Astrocyte (in vitro differentiated cells and primary cell): Measurements from ENCODE around the gene ARHGEF17.
A peak's percentile ranks its signal among the peaks of the same experiment; 100 is the strongest.

Experiments
- EZH2 ChIP-seq: IDR thresholded peaks from 2 replicates; pipeline ENCODE4 v1.6.1; 2012; ENCODE audit warnings: mild to moderate bottlenecking, low read length, inconsistent platforms; ENCODE audit not compliant: insufficient read depth
- TF ChIP-seq, protein P1 (sequence below): IDR thresholded peaks from 2 replicates; pipeline ENCODE4 v1.5.1; 2011; ENCODE audit warnings: low read depth, mild to moderate bottlenecking, inconsistent platforms, low read length, moderate library complexity; ENCODE audit not compliant: insufficient read depth

DNA sequence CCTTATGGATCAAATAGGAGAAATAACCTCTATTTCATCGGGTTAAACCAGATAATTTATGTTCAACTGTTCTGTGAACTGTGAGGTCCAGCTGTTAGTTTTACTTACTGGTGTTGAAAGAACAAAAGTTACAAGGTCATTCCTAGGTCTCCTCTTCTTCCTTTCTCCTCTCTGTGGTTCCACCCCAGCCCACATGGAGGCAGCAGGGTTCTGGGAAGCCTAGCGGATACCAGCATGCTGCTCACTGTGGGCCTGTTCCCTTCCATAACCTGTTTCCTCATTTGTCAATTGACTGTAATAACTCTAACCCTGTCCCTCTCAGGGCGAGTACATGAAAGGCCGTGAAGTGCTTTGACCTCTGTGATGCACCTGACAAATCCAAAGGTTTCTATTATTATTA is 96.0 kb downstream of the ARHGEF17 start:
- TF ChIP-seq, protein P1, sequence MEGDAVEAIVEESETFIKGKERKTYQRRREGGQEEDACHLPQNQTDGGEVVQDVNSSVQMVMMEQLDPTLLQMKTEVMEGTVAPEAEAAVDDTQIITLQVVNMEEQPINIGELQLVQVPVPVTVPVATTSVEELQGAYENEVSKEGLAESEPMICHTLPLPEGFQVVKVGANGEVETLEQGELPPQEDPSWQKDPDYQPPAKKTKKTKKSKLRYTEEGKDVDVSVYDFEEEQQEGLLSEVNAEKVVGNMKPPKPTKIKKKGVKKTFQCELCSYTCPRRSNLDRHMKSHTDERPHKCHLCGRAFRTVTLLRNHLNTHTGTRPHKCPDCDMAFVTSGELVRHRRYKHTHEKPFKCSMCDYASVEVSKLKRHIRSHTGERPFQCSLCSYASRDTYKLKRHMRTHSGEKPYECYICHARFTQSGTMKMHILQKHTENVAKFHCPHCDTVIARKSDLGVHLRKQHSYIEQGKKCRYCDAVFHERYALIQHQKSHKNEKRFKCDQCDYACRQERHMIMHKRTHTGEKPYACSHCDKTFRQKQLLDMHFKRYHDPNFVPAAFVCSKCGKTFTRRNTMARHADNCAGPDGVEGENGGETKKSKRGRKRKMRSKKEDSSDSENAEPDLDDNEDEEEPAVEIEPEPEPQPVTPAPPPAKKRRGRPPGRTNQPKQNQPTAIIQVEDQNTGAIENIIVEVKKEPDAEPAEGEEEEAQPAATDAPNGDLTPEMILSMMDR, result peak; percentile 45
- TF ChIP-seq EZH2, result no peak
